HTERT RPE-1 (cell line): ENCODE results near the gene EPX.

ENCODE experiments used
- in situ Hi-C: fragments of 300-500 bp; cut with MboI; formaldehyde crosslinking; loops from 4 replicates; pipeline ENCODE4 v1.14.3; 2020; ENCODE audit warnings: low sequenced_read_pairs

Gene EPX

GRCh38 chr17:58249270-58250133, 57.0 kb downstream of the EPX start:
- in situ Hi-C loops = no loop called here

- in situ Hi-C loops = no loop called here
Observed at GRCh38 chr17:58250344-58251011, 58.0 kb downstream of the EPX start.

GRCh38 chr17:58252141-58252540, 59.6 kb downstream of the EPX start:
- in situ Hi-C loops = no loop called here

- in situ Hi-C loops = no loop called here
Observed at GRCh38 chr17:58253082-58253481, 60.6 kb downstream of the EPX start.
